Dendritic cell treated with granulocyte-macrophage colony-stimulating factor and Interleukin-4, amounts not matched to agents 40 ng/mL and 50 ng/mL, for 4 days (primary cell): ENCODE results near the gene GRIFIN.
A peak's percentile ranks its signal among the peaks of the same experiment; 100 is the strongest.

ENCODE experiments used
- H3K27ac Mint-ChIP-seq: one replicate; pipeline ENCODE4 v1.8.0; 2022; ENCODE audit warnings: mild to moderate bottlenecking, mixed read lengths
- H3K27me3 Mint-ChIP-seq: one replicate; pipeline ENCODE4 v1.8.0; 2022; ENCODE audit warnings: mild to moderate bottlenecking, mixed read lengths
- H3K36me3 Mint-ChIP-seq: one replicate; pipeline ENCODE4 v1.8.0; 2022; ENCODE audit warnings: low read depth, mixed read lengths
- H3K4me1 Mint-ChIP-seq: one replicate; pipeline ENCODE4 v1.8.0; 2022; ENCODE audit warnings: low read depth, mixed read lengths
- H3K4me3 Mint-ChIP-seq: one replicate; pipeline ENCODE4 v1.8.0; 2022; ENCODE audit warnings: mild to moderate bottlenecking, moderate library complexity, mixed read lengths
- H3K9me3 Mint-ChIP-seq: one replicate; pipeline ENCODE4 v1.8.0; 2022; ENCODE audit warnings: mixed read lengths
- intact Hi-C: fragments of 100-400 bp; cut with micrococcal nuclease; formaldehyde crosslinking; loops from one replicate; pipeline ENCODE4 v1.15.0; 2022

GRIFIN gene

GRCh38 chr7:2484868-2485267 lies 8.7 kb upstream of the GRIFIN start:
- Mint-ChIP-seq H3K36me3 (no peaks in the 10 kb centered on the region), H3K9me3 (peaks cover 11% of the 10 kb centered on the region), H3K27ac (no peak overlapping the region), H3K4me1 (peaks cover 6% of the 10 kb centered on the region), H3K27me3 (peaks cover 45% of the 10 kb centered on the region), H3K4me3 (no peak overlapping the region)
- intact Hi-C loops = no loop called here

GRCh38 chr7:2483494-2483893 lies 7.3 kb upstream of the GRIFIN start:
- H3K27me3 Mint-ChIP-seq = peaks cover 46% of the 10 kb centered on the region
- H3K4me3 Mint-ChIP-seq = no peak overlapping the region
- H3K9me3 Mint-ChIP-seq = peaks cover 11% of the 10 kb centered on the region
- no peaks in the 10 kb centered on the region for H3K36me3 Mint-ChIP-seq
- H3K27ac Mint-ChIP-seq = no peak overlapping the region
- H3K4me1 Mint-ChIP-seq = peaks cover 2% of the 10 kb centered on the region
- intact Hi-C loops = no loop called here

- intact Hi-C loops = no loop called here
Observed at GRCh38 chr7:2482725-2483451, 6.7 kb upstream of the GRIFIN start.

GRCh38 chr7:2481195-2481594 lies 5.0 kb upstream of the GRIFIN start:
- peaks cover 50% of the 10 kb centered on the region for H3K27me3 Mint-ChIP-seq
- no peak overlapping the region for H3K4me3 Mint-ChIP-seq
- peaks cover 11% of the 10 kb centered on the region for H3K9me3 Mint-ChIP-seq
- H3K27ac Mint-ChIP-seq = no peak overlapping the region
- no peaks in the 10 kb centered on the region for H3K36me3 Mint-ChIP-seq
- intact Hi-C loops = no loop called here
- peaks cover 19% of the 10 kb centered on the region for H3K4me1 Mint-ChIP-seq

More at GRCh38 chr7:2482725-2483451, 6.7 kb upstream of the GRIFIN start:
- peaks cover 9% of the 10 kb centered on the region for H3K4me1 Mint-ChIP-seq
- no peak overlapping the region for H3K4me3 Mint-ChIP-seq
- H3K36me3 Mint-ChIP-seq = no peaks in the 10 kb centered on the region
- peaks cover 11% of the 10 kb centered on the region for H3K9me3 Mint-ChIP-seq
- peaks cover 44% of the 10 kb centered on the region for H3K27me3 Mint-ChIP-seq
- H3K27ac Mint-ChIP-seq = no peak overlapping the region

- intact Hi-C loops = no loop called here
- H3K4me1 Mint-ChIP-seq = peaks cover 19% of the 10 kb centered on the region
- H3K36me3 Mint-ChIP-seq = no peaks in the 10 kb centered on the region
- no peak overlapping the region for H3K27ac Mint-ChIP-seq
- H3K4me3 Mint-ChIP-seq = no peak overlapping the region
- peaks cover 11% of the 10 kb centered on the region for H3K9me3 Mint-ChIP-seq
- H3K27me3 Mint-ChIP-seq = peaks cover 52% of the 10 kb centered on the region
Observed at GRCh38 chr7:2480070-2480408, 3.8 kb upstream of the GRIFIN start.

GRCh38 chr7:2479276-2480069 lies 3.3 kb upstream of the GRIFIN start:
- intact Hi-C loops = loop anchor here (5.0 kb wide), 2 partner anchors 38 to 78 kb away; partner anchors contain the start of genes BRAT1, IQCE and LFNG
- Mint-ChIP-seq H3K36me3 (no peaks in the 10 kb centered on the region), H3K27ac (peak overlapping the region; percentile 55), H3K9me3 (peaks cover 11% of the 10 kb centered on the region), H3K4me3 (no peak overlapping the region), H3K4me1 (peaks cover 19% of the 10 kb centered on the region), H3K27me3 (peaks cover 52% of the 10 kb centered on the region)

- H3K36me3 Mint-ChIP-seq = no peaks in the 10 kb centered on the region
- intact Hi-C loops = loop anchor here (5.0 kb wide), 2 partner anchors 39 to 79 kb away; partner anchors contain the start of genes BRAT1, IQCE and LFNG
- H3K27ac Mint-ChIP-seq = peak overlapping the region; percentile 55
- H3K4me3 Mint-ChIP-seq = no peak overlapping the region
- peaks cover 19% of the 10 kb centered on the region for H3K4me1 Mint-ChIP-seq
- H3K9me3 Mint-ChIP-seq = peaks cover 11% of the 10 kb centered on the region
- H3K27me3 Mint-ChIP-seq = peaks cover 55% of the 10 kb centered on the region
Observed at GRCh38 chr7:2478800-2479199, 2.6 kb upstream of the GRIFIN start.

- H3K9me3 Mint-ChIP-seq = peaks cover 10% of the 10 kb centered on the region
- peak overlapping the region; percentile 45 for H3K27ac Mint-ChIP-seq
- no peak overlapping the region for H3K4me3 Mint-ChIP-seq
- H3K27me3 Mint-ChIP-seq = peaks cover 57% of the 10 kb centered on the region
- intact Hi-C loops = loop anchor here (5.0 kb wide), 2 partner anchors 39 to 79 kb away; partner anchors contain the start of genes BRAT1, IQCE and LFNG
- no peaks in the 10 kb centered on the region for H3K36me3 Mint-ChIP-seq
- H3K4me1 Mint-ChIP-seq = peaks cover 19% of the 10 kb centered on the region
Observed at GRCh38 chr7:2478399-2478785, 2.2 kb upstream of the GRIFIN start.

- Mint-ChIP-seq H3K4me3 (no peak overlapping the region), H3K4me1 (peaks cover 19% of the 10 kb centered on the region), H3K36me3 (no peaks in the 10 kb centered on the region), H3K27me3 (peaks cover 53% of the 10 kb centered on the region), H3K9me3 (peaks cover 4% of the 10 kb centered on the region), H3K27ac (peak overlapping the region; percentile 45)
- intact Hi-C loops = loop anchor here (5.0 kb wide), 2 partner anchors 40 to 80 kb away; partner anchors contain the start of genes BRAT1, IQCE and LFNG
Observed at GRCh38 chr7:2477447-2478398, 1.5 kb upstream of the GRIFIN start.

GRCh38 chr7:2476776-2477446 lies 713 bp upstream of the GRIFIN start:
- peaks cover 50% of the 10 kb centered on the region for H3K27me3 Mint-ChIP-seq
- intact Hi-C loops = loop anchor here (5.0 kb wide), 2 partner anchors 40 to 80 kb away; partner anchors contain the start of genes BRAT1, IQCE and LFNG
- H3K4me1 Mint-ChIP-seq = peaks cover 19% of the 10 kb centered on the region
- H3K9me3 Mint-ChIP-seq = no peaks in the 10 kb centered on the region
- H3K36me3 Mint-ChIP-seq = no peaks in the 10 kb centered on the region
- H3K27ac Mint-ChIP-seq = peak overlapping the region; percentile 4
- H3K4me3 Mint-ChIP-seq = no peak overlapping the region

GRCh38 chr7:2475678-2476015 lies 551 bp downstream of the GRIFIN start:
- H3K36me3 Mint-ChIP-seq = no peaks in the 10 kb centered on the region
- intact Hi-C loops = loop anchor here (5.0 kb wide), 2 partner anchors 42 to 82 kb away; partner anchors contain the start of genes BRAT1, IQCE and LFNG
- H3K9me3 Mint-ChIP-seq = no peaks in the 10 kb centered on the region
- no peak overlapping the region for H3K4me3 Mint-ChIP-seq
- peaks cover 56% of the 10 kb centered on the region for H3K27me3 Mint-ChIP-seq
- no peak overlapping the region for H3K27ac Mint-ChIP-seq
- H3K4me1 Mint-ChIP-seq = peaks cover 28% of the 10 kb centered on the region

GRCh38 chr7:2474813-2475677 lies 1.2 kb downstream of the GRIFIN start:
- no peak overlapping the region for H3K4me3 Mint-ChIP-seq
- peaks cover 56% of the 10 kb centered on the region for H3K27me3 Mint-ChIP-seq
- H3K36me3 Mint-ChIP-seq = no peaks in the 10 kb centered on the region
- H3K9me3 Mint-ChIP-seq = no peaks in the 10 kb centered on the region
- H3K4me1 Mint-ChIP-seq = peaks cover 34% of the 10 kb centered on the region
- intact Hi-C loops = loop anchor here (5.0 kb wide), 2 partner anchors 42 to 82 kb away; partner anchors contain the start of genes BRAT1, IQCE and LFNG
- H3K27ac Mint-ChIP-seq = no peak overlapping the region
